ENCODE results near the gene CLK3.
"Not testable (repeated sequence)": the region's sequence is repeated elsewhere in the genome, so short reads cannot be mapped to it uniquely, and the experiment has no call there.

The CLK3 gene

GRCh38 chr15:74620636-74621545 lies 5.3 kb downstream of the CLK3 start:
- DNase-seq (ENCODE audit: low read depth, low spot score): peak; percentile 88

GRCh38 chr15:74621546-74621920 lies 5.9 kb downstream of the CLK3 start:
- no peak for DNase-seq (ENCODE audit: low read depth, low spot score)

GRCh38 chr15:74621936-74622335 lies 6.3 kb downstream of the CLK3 start:
- peak; percentile 68 for DNase-seq (ENCODE audit: low read depth, low spot score)

GRCh38 chr15:74622758-74623157 lies 7.1 kb downstream of the CLK3 start:
- DNase-seq (ENCODE audit: low read depth, low spot score): no peak

- DNase-seq (ENCODE audit: low read depth, low spot score): no peak
Observed at GRCh38 chr15:74624020-74624602, 8.5 kb downstream of the CLK3 start.

GRCh38 chr15:74625693-74626092 lies 10.1 kb downstream of the CLK3 start:
- no peak for DNase-seq (ENCODE audit: low read depth, low spot score)

- DNase-seq (ENCODE audit: low read depth, low spot score): no peak
Observed at GRCh38 chr15:74626336-74626735, 10.7 kb downstream of the CLK3 start.

GRCh38 chr15:74626752-74627692 lies 11.4 kb downstream of the CLK3 start:
- DNase-seq (ENCODE audit: low read depth, low spot score): no peak

- DNase-seq (ENCODE audit: low read depth, low spot score): no peak
Observed at GRCh38 chr15:74627766-74628165, 12.1 kb downstream of the CLK3 start.

GRCh38 chr15:74628199-74628598 lies 12.6 kb downstream of the CLK3 start:
- DNase-seq (ENCODE audit: low read depth, low spot score): no peak

GRCh38 chr15:74628949-74629348 lies 13.3 kb downstream of the CLK3 start:
- no peak for DNase-seq (ENCODE audit: low read depth, low spot score)

- DNase-seq (ENCODE audit: low read depth, low spot score): not testable (repeated sequence)
Observed at GRCh38 chr15:74629696-74630095, 14.1 kb downstream of the CLK3 start.

- DNase-seq (ENCODE audit: low read depth, low spot score): no peak
Observed at GRCh38 chr15:74630284-74631086, 14.8 kb downstream of the CLK3 start.

- no peak for DNase-seq (ENCODE audit: low read depth, low spot score)
Observed at GRCh38 chr15:74631087-74631385, 15.4 kb downstream of the CLK3 start.

GRCh38 chr15:74631408-74631807 lies 15.8 kb downstream of the CLK3 start:
- no peak for DNase-seq (ENCODE audit: low read depth, low spot score)

- DNase-seq (ENCODE audit: low read depth, low spot score): peak; percentile 76
Observed at GRCh38 chr15:74631935-74632560, 16.4 kb downstream of the CLK3 start.

- DNase-seq (ENCODE audit: low read depth, low spot score): no peak
Observed at GRCh38 chr15:74632601-74633000, 17.0 kb downstream of the CLK3 start.

GRCh38 chr15:74633781-74634180 lies 18.1 kb downstream of the CLK3 start:
- no peak for DNase-seq (ENCODE audit: low read depth, low spot score)

GRCh38 chr15:74635228-74635627 lies 19.6 kb downstream of the CLK3 start:
- peak; percentile 71 for DNase-seq (ENCODE audit: low read depth, low spot score)

- no peak for DNase-seq (ENCODE audit: low read depth, low spot score)
Observed at GRCh38 chr15:74636984-74637383, 21.3 kb downstream of the CLK3 start.

GRCh38 chr15:74641151-74641550 lies 25.5 kb downstream of the CLK3 start:
- no peak for DNase-seq (ENCODE audit: low read depth, low spot score)

All from ELF-1 (cell line).